Brain microvascular endothelial cell (primary cell): ENCODE results near the gene ECEL1.
A peak's percentile ranks its signal among the peaks of the same experiment; 100 is the strongest.
"Not testable (repeated sequence)": the region's sequence is repeated elsewhere in the genome, so short reads cannot be mapped to it uniquely, and the experiment has no call there.

ENCODE experiments used
- DNase-seq: peaks from one replicate; pipeline ENCODE4 v3.0.0-alpha.2; 2020
- H3K27ac ChIP-seq: fragments of 250-450 bp; sonication (Bioruptor Pico); 2 replicates; pipeline ENCODE4 v1.5.1; 2020; ENCODE audit warnings: mild to moderate bottlenecking, moderate library complexity
- H3K27me3 ChIP-seq: fragments of 250-450 bp; sonication (Bioruptor Pico); replicated peaks from 2 replicates; pipeline ENCODE4 v1.5.1; 2020; ENCODE audit warnings: mild to moderate bottlenecking
- H3K36me3 ChIP-seq: fragments of 250-450 bp; sonication (Bioruptor Pico); replicated peaks from 2 replicates; pipeline ENCODE4 v1.5.1; 2020; ENCODE audit warnings: mild to moderate bottlenecking
- H3K4me3 ChIP-seq: 2 replicates; pipeline ENCODE4 v1.5.1; 2011; ENCODE audit warnings: low read depth, mild to moderate bottlenecking, control low read depth, low read length, moderate library complexity
- CTCF ChIP-seq: IDR thresholded peaks from 2 replicates; pipeline ENCODE4 v1.5.1; 2011; ENCODE audit warnings: low read depth, mild to moderate bottlenecking, moderate library complexity, low read length, control low read depth, inconsistent platforms; ENCODE audit errors: missing control alignments
- in situ Hi-C: cut with HindIII; loops from 2 replicates; pipeline ENCODE4 v1.10.0; 2017; ENCODE audit warnings: low sequenced_read_pairs, low pct_ligation_motif_present

ECEL1 gene

GRCh38 chr2:232440220-232441018 is 47.2 kb downstream of the ECEL1 start:
- in situ Hi-C loops: not testable (repeated sequence)

GRCh38 chr2:232439758-232440135 is 47.9 kb downstream of the ECEL1 start:
- in situ Hi-C loops: no loop called here
- H3K36me3 ChIP-seq: no peaks in the 10 kb centered on the region
- H3K4me3 ChIP-seq: no peak overlapping the region
- peaks cover 2% of the 10 kb centered on the region for H3K27me3 ChIP-seq
- no peak for DNase-seq
- no peak overlapping the region for H3K27ac ChIP-seq
- TF ChIP-seq CTCF: no peak

More at GRCh38 chr2:232440220-232441018, 47.2 kb downstream of the ECEL1 start:
- H3K27me3 ChIP-seq, H3K27ac ChIP-seq, H3K36me3 ChIP-seq, H3K4me3 ChIP-seq: not testable (repeated sequence)
- TF ChIP-seq CTCF: peak; percentile 87
- peak; percentile 70 for DNase-seq

GRCh38 chr2:232438951-232439757 is 48.5 kb downstream of the ECEL1 start:
- in situ Hi-C loops: no loop called here
- DNase-seq: no peak

GRCh38 chr2:232438091-232438490 is 49.5 kb downstream of the ECEL1 start:
- in situ Hi-C loops: no loop called here
- no peak for DNase-seq
- Histone ChIP-seq H3K27me3 (peaks cover 2% of the 10 kb centered on the region), H3K4me3 (no peak overlapping the region), H3K27ac (no peak overlapping the region), H3K36me3 (no peaks in the 10 kb centered on the region)
- TF ChIP-seq CTCF: no peak

More at GRCh38 chr2:232438951-232439757, 48.5 kb downstream of the ECEL1 start:
- H3K27me3 ChIP-seq: peaks cover 2% of the 10 kb centered on the region
- TF ChIP-seq CTCF: no peak
- no peak overlapping the region for H3K4me3 ChIP-seq
- no peaks in the 10 kb centered on the region for H3K36me3 ChIP-seq
- no peak overlapping the region for H3K27ac ChIP-seq

GRCh38 chr2:232437195-232437571 is 50.5 kb downstream of the ECEL1 start:
- H3K27me3 ChIP-seq: peaks cover 2% of the 10 kb centered on the region
- TF ChIP-seq CTCF: no peak

More at GRCh38 chr2:232437195-232437571, 50.5 kb downstream of the ECEL1 start:
- Histone ChIP-seq H3K36me3 (no peaks in the 10 kb centered on the region), H3K4me3 (no peak overlapping the region), H3K27ac (no peak overlapping the region)
- no peak for DNase-seq
- in situ Hi-C loops: no loop called here
